K562 (cell line): ENCODE data around the gene COQ5. TPM values are rescaled to one million over a fixed set of nuclear protein-coding genes. Genes with fewer than 3 reads are reported as not detected.

ENCODE experiments used
- ATAC-seq: fragments of 200-7000 bp; cut with Tn5 transposase; 3 replicates; pipeline ENCODE4 v1.9.1; 2020; ENCODE audit warnings: moderate library complexity
- BruUV-seq: library from RNA; stranded (reverse); fragments of 400-500 nt; replicated peaks from 2 replicates; lab custom pipeline; 2021; lab: Mats Ljungman, UMichigan
- CTCF ChIA-PET: fragments of 300-600 bp; formaldehyde crosslinking; extraction: SDS; loops from one replicate; lab custom pipeline; 2021; ENCODE audit warnings: low intra/inter-chr PET ratio; lab: Yijun Ruan, JAX
- POLR2A ChIA-PET: fragments of 300-600, 350-650 bp; sonication (Branson Sonifier 250); formaldehyde crosslinking; extraction: SDS; loops from one replicate; lab custom pipeline; 2021; ENCODE audit warnings: antibody characterized with exemption, inconsistent platforms; lab: Yijun Ruan, JAX
- DNase-seq, 4 experiments: peaks; one replicate each; pipeline versions ENCODE4 v3.0.0 to v3.0.0-alpha.2; 2011 to 2018; ENCODE audit warnings: low spot score in 3 of 4, mixed read lengths in 3 of 4; ENCODE audit errors: extremely low read depth in 1 of 4
- FAIRE-seq: peaks from 2 replicates; lab custom pipeline; 2011; peaks lifted over from hg19 to GRCh38; lab: Jason Lieb, UNC
- H2AFZ ChIP-seq: 2 replicates; pipeline ENCODE4 v1.6.0; 2011; ENCODE audit warnings: low read depth, low read length, control low read depth, inconsistent platforms
- H3K27ac ChIP-seq: fragments of 200-600 bp; 3 replicates; pipeline ENCODE4 v1.8.0; 2011; ENCODE audit warnings: low read depth, mild to moderate bottlenecking, control low read depth, inconsistent platforms, low read length, moderate library complexity, mixed read lengths; ENCODE audit errors: extremely low read depth
- H3K27me3 ChIP-seq, 2 experiments: fragments of 300-600 bp in 1 of 2; 2 replicates in 1 of 2; 3 replicates in 1 of 2; pipeline versions ENCODE4 v1.6.0 to v1.8.0; 2011; ENCODE audit warnings: inconsistent platforms in 2 of 2, low read length in 2 of 2, mild to moderate bottlenecking in 1 of 2, mixed read lengths in 1 of 2, moderate library complexity in 1 of 2; ENCODE audit not compliant: control insufficient read depth in 2 of 2, insufficient read depth in 2 of 2
- H3K36me3 ChIP-seq: fragments of 300-600 bp; 3 replicates; pipeline ENCODE4 v1.8.0; 2011; ENCODE audit warnings: mild to moderate bottlenecking, low read length, inconsistent platforms; ENCODE audit not compliant: control insufficient read depth, insufficient read depth
- H3K4me1 ChIP-seq, 2 experiments: fragments of 200-600 bp in 1 of 2; replicated peaks in 1 of 2; 2 replicates in 1 of 2; 3 replicates in 1 of 2; pipeline versions ENCODE4 v1.5.1 to v1.8.0; 2011; ENCODE audit warnings: inconsistent platforms in 2 of 2, low read length in 2 of 2, mild to moderate bottlenecking in 1 of 2, mixed read lengths in 1 of 2, moderate library complexity in 1 of 2; ENCODE audit not compliant: control insufficient read depth in 2 of 2, insufficient read depth in 2 of 2
- H3K4me2 ChIP-seq: 2 replicates; pipeline ENCODE4 v1.6.1; 2011; ENCODE audit warnings: low read length, control low read depth, inconsistent platforms, mixed read lengths; ENCODE audit not compliant: insufficient read depth
- H3K4me3 ChIP-seq: fragments of 200-600 bp; sonication (generic), shearing (Covaris generic); 2 replicates; pipeline ENCODE4 v1.5.1; 2016; ENCODE audit warnings: control low read depth, inconsistent platforms
- H3K79me2 ChIP-seq: fragments of 200-600 bp; 3 replicates; pipeline ENCODE4 v1.8.0; 2011; ENCODE audit warnings: low read length, inconsistent platforms; ENCODE audit not compliant: control insufficient read depth, insufficient read depth
- H3K9ac ChIP-seq, 2 experiments: 2 replicates each; pipeline versions ENCODE4 v1.6.0 to v1.6.1; 2011; ENCODE audit warnings: low read depth in 2 of 2, low read length in 2 of 2, control low read depth in 1 of 2, inconsistent platforms in 1 of 2, mild to moderate bottlenecking in 1 of 2, mixed read lengths in 1 of 2; ENCODE audit not compliant: insufficient read depth in 1 of 2
- H3K9me1 ChIP-seq: one replicate; pipeline ENCODE4 v1.6.0; 2011; ENCODE audit warnings: inconsistent platforms, mild to moderate bottlenecking, low read length, moderate library complexity; ENCODE audit not compliant: control insufficient read depth, insufficient read depth
- H3K9me3 ChIP-seq: replicated peaks from 2 replicates; pipeline ENCODE4 v1.5.1; 2011; ENCODE audit warnings: low read depth, low read length, inconsistent platforms; ENCODE audit not compliant: control insufficient read depth, insufficient read depth
- H4K20me1 ChIP-seq: replicated peaks from 2 replicates; pipeline ENCODE4 v1.6.1; 2011; ENCODE audit warnings: low read length, inconsistent platforms, mixed read lengths; ENCODE audit not compliant: control insufficient read depth, insufficient read depth
- DNMT1 ChIP-seq: fragments of 450-650 bp; IDR thresholded peaks from 2 replicates; pipeline ENCODE4 v1.6.1; 2016; ENCODE audit warnings: antibody characterized with exemption, mild to moderate bottlenecking
- FOXJ3 ChIP-seq: sonication (generic); formaldehyde crosslinking; IDR thresholded peaks from 2 replicates; pipeline ENCODE4 v1.4.0; 2020; ENCODE audit warnings: mild to moderate bottlenecking, missing genetic modification reagents
- TSHZ1 ChIP-seq: fragments of 250-450 bp; sonication (Bioruptor Pico); IDR thresholded peaks from 2 replicates; pipeline ENCODE4 v1.4.0; 2020; ENCODE audit warnings: mild to moderate bottlenecking, moderate library complexity
- WGBS: fragments of 100-300 bp; shearing (Covaris generic); methylation state at CpG from one replicate; pipeline ENCODE4 v1.1.6; 2016; ENCODE audit warnings: low coverage, mixed read lengths; ENCODE audit not compliant: insufficient coverage; ENCODE audit errors: missing lambda C conversion rate; 5-methylcytosine and 5-hydroxymethylcytosine counted together
- in situ Hi-C: fragments of 300-500 bp; cut with MboI; formaldehyde crosslinking; loops from 4 replicates; pipeline ENCODE4 v1.15.0; 2018; ENCODE audit warnings: inconsistent platforms, mixed read lengths
- intact Hi-C: fragments of 100-400 bp; cut with micrococcal nuclease; formaldehyde crosslinking; loops from 2 replicates; pipeline ENCODE4 v1.14.2; 2022
- polyA plus RNA-seq, 8 experiments: library from polyadenylated mRNA; depleted of rRNA in 4 of 8; stranded (reverse) in 5 of 8; unstranded in 3 of 8; fragments of >200 nt; fragmentation: Nextera tagmentation in 2 of 8; fragmentation: Illumina TruSeq in 1 of 8; extraction: Ambion mirVana in 2 of 8; extraction: Trizol in 1 of 8; gene quantifications; 2 replicates each; pipeline versions ENCODE4 v1.2.1 to v1.2.3, GENCODE V29; 2011 to 2014; ENCODE audit warnings: inconsistent platforms in 1 of 8, missing spikeins in 1 of 8
- total RNA-seq, 7 experiments: library from RNA; depleted of rRNA in 6 of 7; stranded (reverse); fragments of >200 nt in 6 of 7; fragmentation: Illumina TruSeq in 2 of 7; extraction: Trizol in 2 of 7; gene quantifications; 2 replicates each; pipeline versions ENCODE4 v1.2.1 to v1.2.3, GENCODE V29; 2011 to 2021; ENCODE audit warnings: low replicate concordance in 1 of 7

The COQ5 gene
- total and polyA plus RNA-seq, 9 of the 15 experiments (the other 6 are each of a cell fraction or from before 2014, with no cell fraction given) = 19.2 to 59.7 (median 30.4) TPM

GRCh38 chr12:120537856-120538220, 8.9 kb upstream of the COQ5 start:
- ChIA-PET CTCF (no interaction called here), POLR2A (interaction anchor here (0.6 to 4.1 kb wide), 8 partner anchors 9 to 338 kb away, joined by 3 to 26 read pairs (median 3); partner anchors contain the start of genes COQ5 and RNU4-2)
- H3K4me1 ChIP-seq = peaks cover 38 to 49% of the 10 kb centered on the region in 2 experiments
- no peak for DNase-seq
- peaks cover 78% of the 10 kb centered on the region for H3K79me2 ChIP-seq
- no peaks in the 10 kb centered on the region for H3K9me1 ChIP-seq
- peaks cover 52% of the 10 kb centered on the region for H3K36me3 ChIP-seq
- H4K20me1 ChIP-seq = peaks cover 66% of the 10 kb centered on the region
- no peak overlapping the region for H3K27ac ChIP-seq
- in situ Hi-C loops (no loop called here), intact Hi-C loops (no loop called here)
- H3K27me3 ChIP-seq = no peaks in the 10 kb centered on the region
- H3K4me2 ChIP-seq = no peak overlapping the region
- ATAC-seq = no peak
- no peak overlapping the region for H2AFZ ChIP-seq
- WGBS = 81% methylated on average over 4 of the region's 4 CpGs
- BruUV-seq = no TSS peak
- H3K9ac ChIP-seq = no peak overlapping the region
- TF ChIP-seq FOXJ3 (CRISPR knock-in tag) = no peak
- no peak for TF ChIP-seq DNMT1
- no peak for TF ChIP-seq TSHZ1 (CRISPR knock-in tag)
- TF ChIP-seq, all 486 proteins: peak for 0
- no peaks in the 10 kb centered on the region for H3K9me3 ChIP-seq
- no peak for FAIRE-seq
- no peak overlapping the region for H3K4me3 ChIP-seq
